ENCODE measurements around the gene CD1B.

DNA sequence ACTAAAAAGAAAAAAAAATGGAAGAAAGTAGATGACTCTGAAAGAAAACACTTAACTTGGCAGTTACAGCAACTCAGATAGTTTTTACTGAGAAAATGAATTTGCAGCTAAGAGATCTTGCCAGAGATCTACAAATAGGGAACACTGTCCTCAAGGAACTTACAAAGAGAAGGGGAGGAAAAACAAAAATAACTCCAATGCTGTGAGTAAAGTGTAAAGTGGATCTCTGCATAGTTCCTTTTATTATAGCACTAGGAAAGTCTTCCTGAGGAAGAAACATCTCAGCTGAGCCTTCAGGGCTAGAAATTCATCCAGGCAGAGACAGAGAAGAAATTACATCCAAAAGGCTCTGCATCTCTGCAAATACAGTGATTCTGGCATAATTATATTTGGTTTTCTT, 3.9 kb downstream of the CD1B start:
- TF ChIP-seq, protein P1, sequence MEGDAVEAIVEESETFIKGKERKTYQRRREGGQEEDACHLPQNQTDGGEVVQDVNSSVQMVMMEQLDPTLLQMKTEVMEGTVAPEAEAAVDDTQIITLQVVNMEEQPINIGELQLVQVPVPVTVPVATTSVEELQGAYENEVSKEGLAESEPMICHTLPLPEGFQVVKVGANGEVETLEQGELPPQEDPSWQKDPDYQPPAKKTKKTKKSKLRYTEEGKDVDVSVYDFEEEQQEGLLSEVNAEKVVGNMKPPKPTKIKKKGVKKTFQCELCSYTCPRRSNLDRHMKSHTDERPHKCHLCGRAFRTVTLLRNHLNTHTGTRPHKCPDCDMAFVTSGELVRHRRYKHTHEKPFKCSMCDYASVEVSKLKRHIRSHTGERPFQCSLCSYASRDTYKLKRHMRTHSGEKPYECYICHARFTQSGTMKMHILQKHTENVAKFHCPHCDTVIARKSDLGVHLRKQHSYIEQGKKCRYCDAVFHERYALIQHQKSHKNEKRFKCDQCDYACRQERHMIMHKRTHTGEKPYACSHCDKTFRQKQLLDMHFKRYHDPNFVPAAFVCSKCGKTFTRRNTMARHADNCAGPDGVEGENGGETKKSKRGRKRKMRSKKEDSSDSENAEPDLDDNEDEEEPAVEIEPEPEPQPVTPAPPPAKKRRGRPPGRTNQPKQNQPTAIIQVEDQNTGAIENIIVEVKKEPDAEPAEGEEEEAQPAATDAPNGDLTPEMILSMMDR (IDR thresholded peaks at IDR 0.05), result no peak
- TF ChIP-seq POLR2A (IDR thresholded peaks at IDR 0.05) (no peak), EP300 (IDR thresholded peaks at IDR 0.05) (no peak), POLR2AphosphoS5 (IDR thresholded peaks at IDR 0.05) (no peak)

Data from sigmoid colon (tissue), 4 donors.